ENCODE data around the gene CRTAP. TPM values are rescaled to one million over a fixed set of nuclear protein-coding genes. Genes with fewer than 3 reads are reported as not detected.

CRTAP gene
- total RNA-seq, 1 experiment from 2014 or later: 104 TPM

- Histone ChIP-seq H2AFZ (ENCODE audit: low read depth, low read length, poor library complexity, severe bottlenecking) (no peak overlapping the region), H3K9ac (ENCODE audit: low read length) (peak overlapping the region; percentile 90), H3K9me2 (ENCODE audit: insufficient read depth) (no peaks in the 10 kb centered on the region), H3K36me3 (ENCODE audit: control insufficient read depth in 1 of 2, insufficient read depth in 2 of 2, low read length in 2 of 2) (peaks cover 0 to 8% of the 10 kb centered on the region in 2 experiments; a peak in 1 of 4 replicates), H3K9me3 (ENCODE audit: control insufficient read depth in 1 of 2, insufficient read depth in 1 of 2, low read depth in 1 of 2, low read length in 2 of 2) (no peaks in the 10 kb centered on the region), H3K4me2 (ENCODE audit: low read length) (peak overlapping the region; percentile 90), H3K27ac (ENCODE audit: low read depth, low read length) (peak overlapping the region; percentile 61), H3K4me1 (ENCODE audit: control insufficient read depth in 1 of 2, insufficient read depth in 2 of 2, low read length in 2 of 2) (peaks cover 12 to 21% of the 10 kb centered on the region in 2 experiments), H4K20me1 (ENCODE audit: insufficient read depth) (no peaks in the 10 kb centered on the region), H3K79me2 (ENCODE audit: insufficient read depth, low read length) (peaks cover 22% of the 10 kb centered on the region), H3K27me3 (ENCODE audit: insufficient read depth, low read length) (no peaks in the 10 kb centered on the region), H3K4me3 (replicated peaks in 1 of 2; ENCODE audit: low read depth in 1 of 2, low read length in 2 of 2) (peak overlapping the region; percentile 57 to 95)
- ATAC-seq (peak; percentile 55), DNase-seq (ENCODE audit: low read depth, low spot score) (no peak)
- intact Hi-C loops (cut with micrococcal nuclease): no loop called here
- ChIA-PET POLR2A (no interaction called here), CTCF (interaction anchor here (1.0 kb wide), 2 partner anchors 35 to 276 kb away, joined by 3 to 4 read pairs; no protein-coding TSS in a partner anchor), RAD21 (ENCODE audit: low non-redundant PET in 1 of 2, low total read pairs in 2 of 2, uncharacterized antibody in 2 of 2, unreplicated experiment in 2 of 2) (interaction anchor here in 1 of 2 experiments (0.8 kb wide), 1 partner anchor 18 kb away, joined by 3 read pairs; the partner anchor contains the start of gene CRTAP)
- TF ChIP-seq, protein P1, sequence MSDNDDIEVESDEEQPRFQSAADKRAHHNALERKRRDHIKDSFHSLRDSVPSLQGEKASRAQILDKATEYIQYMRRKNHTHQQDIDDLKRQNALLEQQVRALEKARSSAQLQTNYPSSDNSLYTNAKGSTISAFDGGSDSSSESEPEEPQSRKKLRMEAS (IDR thresholded peaks at IDR 0.05): no peak
- TF ChIP-seq SP1 (IDR thresholded peaks at IDR 0.05; ENCODE audit: low read depth): no peak
- TF ChIP-seq YY1 (IDR thresholded peaks at IDR 0.05; ENCODE audit: extremely low read depth, insufficient replicate concordance, low read depth, low read length): no peak
- TF ChIP-seq EGR1 (IDR thresholded peaks at IDR 0.05; ENCODE audit: low read depth): no peak
- TF ChIP-seq, protein P2, sequence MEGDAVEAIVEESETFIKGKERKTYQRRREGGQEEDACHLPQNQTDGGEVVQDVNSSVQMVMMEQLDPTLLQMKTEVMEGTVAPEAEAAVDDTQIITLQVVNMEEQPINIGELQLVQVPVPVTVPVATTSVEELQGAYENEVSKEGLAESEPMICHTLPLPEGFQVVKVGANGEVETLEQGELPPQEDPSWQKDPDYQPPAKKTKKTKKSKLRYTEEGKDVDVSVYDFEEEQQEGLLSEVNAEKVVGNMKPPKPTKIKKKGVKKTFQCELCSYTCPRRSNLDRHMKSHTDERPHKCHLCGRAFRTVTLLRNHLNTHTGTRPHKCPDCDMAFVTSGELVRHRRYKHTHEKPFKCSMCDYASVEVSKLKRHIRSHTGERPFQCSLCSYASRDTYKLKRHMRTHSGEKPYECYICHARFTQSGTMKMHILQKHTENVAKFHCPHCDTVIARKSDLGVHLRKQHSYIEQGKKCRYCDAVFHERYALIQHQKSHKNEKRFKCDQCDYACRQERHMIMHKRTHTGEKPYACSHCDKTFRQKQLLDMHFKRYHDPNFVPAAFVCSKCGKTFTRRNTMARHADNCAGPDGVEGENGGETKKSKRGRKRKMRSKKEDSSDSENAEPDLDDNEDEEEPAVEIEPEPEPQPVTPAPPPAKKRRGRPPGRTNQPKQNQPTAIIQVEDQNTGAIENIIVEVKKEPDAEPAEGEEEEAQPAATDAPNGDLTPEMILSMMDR (IDR thresholded peaks at IDR 0.05 in 2 of 3, conservative IDR thresholded peaks at IDR 0.05 in 1 of 3; ENCODE audit: borderline replicate concordance in 1 of 3, insufficient read depth in 1 of 3, low read depth in 2 of 3, low read length in 2 of 3): no peak
- TF ChIP-seq POLR2A (IDR thresholded peaks at IDR 0.05; ENCODE audit: borderline replicate concordance, extremely low read depth, insufficient read depth, insufficient read length): no peak
- TF ChIP-seq, protein P3, sequence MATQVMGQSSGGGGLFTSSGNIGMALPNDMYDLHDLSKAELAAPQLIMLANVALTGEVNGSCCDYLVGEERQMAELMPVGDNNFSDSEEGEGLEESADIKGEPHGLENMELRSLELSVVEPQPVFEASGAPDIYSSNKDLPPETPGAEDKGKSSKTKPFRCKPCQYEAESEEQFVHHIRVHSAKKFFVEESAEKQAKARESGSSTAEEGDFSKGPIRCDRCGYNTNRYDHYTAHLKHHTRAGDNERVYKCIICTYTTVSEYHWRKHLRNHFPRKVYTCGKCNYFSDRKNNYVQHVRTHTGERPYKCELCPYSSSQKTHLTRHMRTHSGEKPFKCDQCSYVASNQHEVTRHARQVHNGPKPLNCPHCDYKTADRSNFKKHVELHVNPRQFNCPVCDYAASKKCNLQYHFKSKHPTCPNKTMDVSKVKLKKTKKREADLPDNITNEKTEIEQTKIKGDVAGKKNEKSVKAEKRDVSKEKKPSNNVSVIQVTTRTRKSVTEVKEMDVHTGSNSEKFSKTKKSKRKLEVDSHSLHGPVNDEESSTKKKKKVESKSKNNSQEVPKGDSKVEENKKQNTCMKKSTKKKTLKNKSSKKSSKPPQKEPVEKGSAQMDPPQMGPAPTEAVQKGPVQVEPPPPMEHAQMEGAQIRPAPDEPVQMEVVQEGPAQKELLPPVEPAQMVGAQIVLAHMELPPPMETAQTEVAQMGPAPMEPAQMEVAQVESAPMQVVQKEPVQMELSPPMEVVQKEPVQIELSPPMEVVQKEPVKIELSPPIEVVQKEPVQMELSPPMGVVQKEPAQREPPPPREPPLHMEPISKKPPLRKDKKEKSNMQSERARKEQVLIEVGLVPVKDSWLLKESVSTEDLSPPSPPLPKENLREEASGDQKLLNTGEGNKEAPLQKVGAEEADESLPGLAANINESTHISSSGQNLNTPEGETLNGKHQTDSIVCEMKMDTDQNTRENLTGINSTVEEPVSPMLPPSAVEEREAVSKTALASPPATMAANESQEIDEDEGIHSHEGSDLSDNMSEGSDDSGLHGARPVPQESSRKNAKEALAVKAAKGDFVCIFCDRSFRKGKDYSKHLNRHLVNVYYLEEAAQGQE (IDR thresholded peaks at IDR 0.05; ENCODE audit: low read depth): no peak
- TF ChIP-seq, protein P4, sequence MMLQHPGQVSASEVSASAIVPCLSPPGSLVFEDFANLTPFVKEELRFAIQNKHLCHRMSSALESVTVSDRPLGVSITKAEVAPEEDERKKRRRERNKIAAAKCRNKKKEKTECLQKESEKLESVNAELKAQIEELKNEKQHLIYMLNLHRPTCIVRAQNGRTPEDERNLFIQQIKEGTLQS (IDR thresholded peaks at IDR 0.05): no peak
- TF ChIP-seq ZNF274 (IDR thresholded peaks at IDR 0.05; ENCODE audit: low read depth, low read length): no peak
- TF ChIP-seq POLR2AphosphoS5 (IDR thresholded peaks at IDR 0.05; ENCODE audit: low read depth, low read length): no peak
- TF ChIP-seq EZH2phosphoT487 (IDR thresholded peaks at IDR 0.05; ENCODE audit: borderline replicate concordance): no peak
- no peak; the same call in 1 of the 2 replicates for TF ChIP-seq SRF (IDR thresholded peaks at IDR 0.05; ENCODE audit: low read depth)
- no TSS peak for BruUV-seq (replicated peaks)
Observed at GRCh38 chr3:33096093-33096868, 17.5 kb upstream of the CRTAP start.
